GM10248 (cell line): ENCODE results near the gene SPATS2L.
A peak's percentile ranks its signal among the peaks of the same experiment; 100 is the strongest.

Experiments used
- CTCF ChIA-PET: fragments of 300-600 bp; sonication (Branson Sonifier 250); formaldehyde crosslinking; extraction: SDS; loops from one replicate; lab custom pipeline; 2021; ENCODE audit warnings: antibody characterized with exemption; lab: Yijun Ruan, JAX
- POLR2A ChIA-PET: fragments of 350-650 bp; sonication (Branson Sonifier 250); formaldehyde crosslinking; extraction: SDS; loops from one replicate; lab custom pipeline; 2020; ENCODE audit warnings: antibody characterized with exemption; lab: Yijun Ruan, JAX
- DNase-seq: peaks from one replicate; pipeline ENCODE4 v3.0.0; 2012; ENCODE audit errors: extremely low spot score
- TF ChIP-seq, protein P1 (sequence below): IDR thresholded peaks from 2 replicates; pipeline ENCODE4 v1.5.1; 2012; ENCODE audit warnings: mild to moderate bottlenecking, low read depth; ENCODE audit errors: extremely low read depth, missing control alignments, control extremely low read depth

Gene SPATS2L

DNA sequence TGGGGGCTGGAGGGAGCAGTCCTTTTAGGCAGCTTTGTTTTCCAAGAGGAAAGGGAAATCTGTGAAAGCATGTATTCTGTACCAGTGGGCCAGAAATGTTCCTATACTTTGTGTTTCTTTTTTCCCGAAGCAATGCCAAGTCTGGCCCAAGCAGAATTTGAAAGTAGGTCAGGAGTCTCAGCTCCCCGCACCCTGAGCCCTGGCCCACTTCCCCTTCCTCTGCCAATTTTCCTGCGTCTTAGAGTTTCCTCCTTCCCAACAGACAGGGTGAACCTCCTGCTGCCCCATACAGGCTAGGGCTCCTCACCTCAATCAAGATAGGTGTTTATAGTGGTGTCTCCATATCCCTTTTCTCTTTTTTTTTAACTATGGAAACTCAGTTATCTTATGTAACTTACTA, 138.0 kb downstream of the SPATS2L start:
- TF ChIP-seq, protein P1, sequence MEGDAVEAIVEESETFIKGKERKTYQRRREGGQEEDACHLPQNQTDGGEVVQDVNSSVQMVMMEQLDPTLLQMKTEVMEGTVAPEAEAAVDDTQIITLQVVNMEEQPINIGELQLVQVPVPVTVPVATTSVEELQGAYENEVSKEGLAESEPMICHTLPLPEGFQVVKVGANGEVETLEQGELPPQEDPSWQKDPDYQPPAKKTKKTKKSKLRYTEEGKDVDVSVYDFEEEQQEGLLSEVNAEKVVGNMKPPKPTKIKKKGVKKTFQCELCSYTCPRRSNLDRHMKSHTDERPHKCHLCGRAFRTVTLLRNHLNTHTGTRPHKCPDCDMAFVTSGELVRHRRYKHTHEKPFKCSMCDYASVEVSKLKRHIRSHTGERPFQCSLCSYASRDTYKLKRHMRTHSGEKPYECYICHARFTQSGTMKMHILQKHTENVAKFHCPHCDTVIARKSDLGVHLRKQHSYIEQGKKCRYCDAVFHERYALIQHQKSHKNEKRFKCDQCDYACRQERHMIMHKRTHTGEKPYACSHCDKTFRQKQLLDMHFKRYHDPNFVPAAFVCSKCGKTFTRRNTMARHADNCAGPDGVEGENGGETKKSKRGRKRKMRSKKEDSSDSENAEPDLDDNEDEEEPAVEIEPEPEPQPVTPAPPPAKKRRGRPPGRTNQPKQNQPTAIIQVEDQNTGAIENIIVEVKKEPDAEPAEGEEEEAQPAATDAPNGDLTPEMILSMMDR: no peak
- ChIA-PET CTCF (interaction anchor here (0.8 to 1.5 kb wide), 4 partner anchors 19 to 81 kb away, joined by 3 to 5 read pairs (median 3); no protein-coding TSS in a partner anchor), POLR2A (no interaction called here)
- no peak for DNase-seq

GRCh38 chr2:200445284-200445683, 138.8 kb downstream of the SPATS2L start:
- DNase-seq: no peak
- ChIA-PET POLR2A (no interaction called here), CTCF (interaction anchor here (1.0 kb wide), 2 partner anchors 22 to 466 kb away, joined by 3 to 4 read pairs; no protein-coding TSS in a partner anchor)
- TF ChIP-seq, protein P1: peak; percentile 1

DNA sequence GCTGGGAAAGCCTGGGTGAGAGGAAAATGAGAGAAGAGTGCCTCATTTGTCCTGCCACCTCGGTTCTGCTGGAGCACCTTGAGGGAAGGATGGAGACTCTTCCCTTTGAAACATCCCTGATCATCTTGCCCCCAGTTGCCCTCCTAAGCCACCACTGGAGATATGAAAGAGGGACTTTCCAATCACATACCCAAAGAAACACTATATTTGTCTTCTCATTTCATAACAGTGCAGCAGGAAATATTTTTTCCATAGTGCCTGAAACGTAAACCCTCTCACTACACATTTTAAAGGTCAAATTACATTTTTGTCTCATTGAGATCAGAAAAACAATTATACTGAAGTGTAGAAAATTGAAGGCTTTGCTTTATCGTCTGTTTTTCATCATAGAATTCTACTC, 140.1 kb downstream of the SPATS2L start:
- no peak for DNase-seq
- TF ChIP-seq, protein P1: no peak
- ChIA-PET CTCF (interaction anchor here (1.0 kb wide), 1 partner anchor 467 kb away, joined by 3 read pairs; no protein-coding TSS in a partner anchor), POLR2A (no interaction called here)

DNA sequence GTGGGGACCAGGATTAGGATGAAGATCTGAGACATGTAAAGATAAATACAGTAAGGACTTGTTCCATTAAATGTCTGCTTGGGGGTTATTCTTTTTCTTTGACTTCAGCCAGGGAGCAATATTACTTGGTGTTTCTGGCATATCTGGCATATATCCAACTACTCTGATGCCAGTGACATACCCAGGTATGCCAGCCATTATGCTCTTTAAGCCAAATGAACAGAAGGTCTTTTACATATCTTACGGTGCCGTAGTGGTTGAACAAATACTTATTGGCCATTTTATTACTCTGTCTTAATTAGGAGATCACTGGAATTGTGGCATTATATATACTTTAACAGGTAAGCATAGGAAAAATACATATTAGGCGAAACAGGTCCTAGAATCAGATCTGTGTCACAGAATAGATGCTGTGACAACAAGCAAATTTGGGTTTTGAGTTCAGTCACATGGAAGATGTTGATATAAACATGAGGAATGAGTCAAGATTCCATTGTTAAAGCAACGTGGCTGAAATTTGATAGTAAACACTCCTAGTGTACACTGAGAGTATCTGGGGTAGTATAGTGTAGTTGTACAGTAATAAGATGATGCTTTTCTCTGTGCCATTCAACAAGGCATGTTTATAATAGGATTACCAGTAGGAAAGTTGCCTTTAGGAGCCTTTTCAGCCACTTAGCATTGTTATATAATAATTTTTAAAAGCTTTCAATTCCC, 140.8 kb downstream of the SPATS2L start:
- TF ChIP-seq, protein P1: no peak
- ChIA-PET CTCF (no interaction called here), POLR2A (no interaction called here)
- no peak for DNase-seq

DNA sequence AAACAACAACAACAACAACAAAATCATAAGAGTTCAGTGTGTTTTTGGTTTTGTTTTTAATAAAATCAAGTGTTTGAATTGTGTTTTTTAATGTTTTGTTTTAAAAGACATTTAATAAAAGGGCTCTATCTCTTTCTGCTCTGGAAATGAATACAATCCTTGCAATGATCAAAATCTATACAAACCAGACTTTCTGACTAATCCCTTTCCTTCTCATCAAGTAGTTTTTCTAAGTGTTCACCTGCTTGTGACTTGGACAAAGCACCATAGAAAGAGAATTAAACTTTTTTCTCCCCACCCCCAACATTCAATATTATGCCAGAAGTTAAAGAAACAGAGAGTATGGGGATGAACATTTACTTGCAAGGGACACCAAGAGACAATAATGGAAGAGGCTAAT, 142.0 kb downstream of the SPATS2L start:
- TF ChIP-seq, protein P1: no peak
- no peak for DNase-seq
- ChIA-PET CTCF (interaction anchor here (1.3 to 3.5 kb wide), 4 partner anchors 19 to 468 kb away, joined by 4 to 11 read pairs (median 8); no protein-coding TSS in a partner anchor), POLR2A (no interaction called here)

GRCh38 chr2:200449149-200449548, 142.7 kb downstream of the SPATS2L start:
- POLR2A ChIA-PET: no interaction called here
- DNase-seq: no peak
- CTCF ChIA-PET: interaction anchor here (1.1 to 3.5 kb wide), 7 partner anchors 18 to 475 kb away, joined by 3 to 11 read pairs (median 7); no protein-coding TSS in a partner anchor
- TF ChIP-seq, protein P1: no peak
